K562 (cell line): Measurements from ENCODE around the gene IGSF9. TPM values are rescaled to one million over a fixed set of nuclear protein-coding genes. Genes with fewer than 3 reads are reported as not detected.

Experiments used
- CCAR2 ChIP-seq: fragments of 200-400 bp; formaldehyde crosslinking; IDR thresholded peaks from 2 replicates; pipeline ENCODE4 v1.6.1; 2017; ENCODE audit warnings: mild to moderate bottlenecking, low read depth, low read length
- CREB3 ChIP-seq: fragments of 450-650 bp; conservative IDR thresholded peaks from 2 replicates; pipeline ENCODE4 v1.6.1; 2016; ENCODE audit warnings: missing genetic modification characterization, low read depth, mild to moderate bottlenecking, missing compliant biosample characterization, moderate library complexity
- FOXP4 ChIP-seq: sonication (generic); formaldehyde crosslinking; IDR thresholded peaks from 2 replicates; pipeline ENCODE4 v1.8.0; 2022; ENCODE audit warnings: mild to moderate bottlenecking, missing genetic modification reagents, borderline replicate concordance
- HNRNPK ChIP-seq: fragments of 200-400 bp; formaldehyde crosslinking; IDR thresholded peaks from one replicate; pipeline ENCODE4 v1.6.1; 2018; ENCODE audit warnings: mild to moderate bottlenecking, low read depth, low read length; ENCODE audit not compliant: poor library complexity, severe bottlenecking
- KLF13 ChIP-seq: fragments of 450-650 bp; IDR thresholded peaks from 2 replicates; pipeline ENCODE4 v1.6.1; 2016; ENCODE audit warnings: missing genetic modification characterization, low read depth, mild to moderate bottlenecking, missing compliant biosample characterization, moderate library complexity, borderline replicate concordance
- MED1 ChIP-seq: sonication (generic); formaldehyde crosslinking; IDR thresholded peaks from 2 replicates; pipeline ENCODE4 v1.8.1; 2023; ENCODE audit warnings: missing genetic modification reagents, borderline replicate concordance
- MEF2A ChIP-seq: IDR thresholded peaks from 2 replicates; pipeline ENCODE4 v1.6.1; 2011; ENCODE audit warnings: low read depth, mild to moderate bottlenecking, low read length, moderate library complexity; ENCODE audit not compliant: control insufficient read depth
- MTA1 ChIP-seq: fragments of 450-650 bp; IDR thresholded peaks from 2 replicates; pipeline ENCODE4 v1.6.1; 2017; ENCODE audit warnings: borderline replicate concordance
- MXI1 ChIP-seq: IDR thresholded peaks from 2 replicates; pipeline ENCODE4 v1.6.1; 2011; ENCODE audit warnings: low read depth, mild to moderate bottlenecking, improper control_type of control experiment, low read length
- SUPT5H ChIP-seq: fragments of 450-650 bp; IDR thresholded peaks from 2 replicates; pipeline ENCODE4 v1.6.1; 2016
- TAF1 ChIP-seq: IDR thresholded peaks from 2 replicates; pipeline ENCODE4 v1.6.1; 2011; ENCODE audit warnings: mild to moderate bottlenecking, low read length, moderate library complexity; ENCODE audit not compliant: insufficient read depth, control insufficient read depth, severe bottlenecking; ENCODE audit errors: extremely low read depth
- ZBTB7A ChIP-seq: IDR thresholded peaks from 2 replicates; pipeline ENCODE4 v1.6.1; 2011; ENCODE audit warnings: low read depth, mild to moderate bottlenecking, low read length, moderate library complexity, borderline replicate concordance; ENCODE audit not compliant: control insufficient read depth
- ZNF444 ChIP-seq: fragments of 250-450 bp; sonication (Bioruptor Pico); IDR thresholded peaks from 2 replicates; pipeline ENCODE4 v1.4.0; 2020; ENCODE audit warnings: mild to moderate bottlenecking, moderate library complexity
- ZNF592 ChIP-seq: fragments of 450-650 bp; IDR thresholded peaks from 2 replicates; pipeline ENCODE4 v1.6.1; 2017; ENCODE audit warnings: antibody characterized with exemption, mild to moderate bottlenecking
- polyA plus RNA-seq, 8 experiments: library from polyadenylated mRNA; depleted of rRNA in 4 of 8; stranded (reverse) in 5 of 8; unstranded in 3 of 8; fragments of >200 nt; fragmentation: Nextera tagmentation in 2 of 8; fragmentation: Illumina TruSeq in 1 of 8; extraction: Ambion mirVana in 2 of 8; extraction: Trizol in 1 of 8; gene quantifications; 2 replicates each; pipeline versions ENCODE4 v1.2.1 to v1.2.3, GENCODE V29; 2011 to 2014; ENCODE audit warnings: inconsistent platforms in 1 of 8, missing spikeins in 1 of 8
- total RNA-seq, 7 experiments: library from RNA; depleted of rRNA in 6 of 7; stranded (reverse); fragments of >200 nt in 6 of 7; fragmentation: Illumina TruSeq in 2 of 7; extraction: Trizol in 2 of 7; gene quantifications; 2 replicates each; pipeline versions ENCODE4 v1.2.1 to v1.2.3, GENCODE V29; 2011 to 2021; ENCODE audit warnings: low replicate concordance in 1 of 7
- TF ChIP-seq, protein P1 (sequence below): fragments of 150-350 bp; IDR thresholded peaks from 2 replicates; pipeline ENCODE4 v1.6.1; 2014; ENCODE audit warnings: low read depth, mild to moderate bottlenecking, low read length, borderline replicate concordance

The IGSF9 gene
- total and polyA plus RNA-seq, 9 of the 15 experiments (the other 6 are each of a cell fraction or from before 2014, with no cell fraction given), result 0.03 to 0.29 (median 0.07) TPM; not detected in 1

DNA sequence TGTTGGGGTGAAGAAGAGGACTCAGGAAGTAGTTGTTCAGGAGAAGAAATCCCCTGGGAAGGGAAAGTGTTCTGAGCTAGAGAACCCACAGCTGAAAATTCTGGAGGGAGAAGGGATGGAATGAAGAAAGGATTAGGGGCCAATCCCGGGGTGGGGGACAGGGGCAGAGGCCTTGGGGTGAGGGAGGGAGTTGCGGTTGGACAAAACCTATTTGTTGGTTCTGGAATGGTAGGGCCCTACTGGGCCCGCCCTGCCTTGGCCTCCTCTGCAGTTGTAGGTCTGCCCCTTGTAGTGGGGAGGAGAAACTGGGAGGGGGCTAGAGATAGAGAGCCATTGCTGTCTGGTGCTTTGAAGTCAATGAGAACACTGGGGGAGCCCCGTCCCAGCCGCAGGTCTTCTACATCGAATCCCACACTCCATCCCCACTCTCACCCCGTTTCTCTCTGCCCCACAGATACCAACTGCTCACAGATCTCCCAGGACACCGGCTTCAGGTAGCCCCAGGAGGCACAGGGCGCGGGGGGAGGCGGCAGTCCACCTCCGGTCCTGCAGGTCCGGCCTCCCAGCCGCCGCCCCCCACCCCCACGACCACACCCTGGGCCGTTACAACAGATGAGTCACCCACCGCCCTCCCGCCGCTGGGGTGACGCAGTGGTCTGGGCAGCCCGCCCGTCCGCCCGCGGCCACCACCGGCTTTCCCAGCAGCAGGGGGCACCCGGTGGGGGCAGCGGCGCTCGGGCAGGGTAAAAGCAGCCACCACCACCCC is 21.2 kb downstream of the IGSF9 start (continued):
- no peak for TF ChIP-seq ZNF444
- TF ChIP-seq CCAR2, result no peak
- TF ChIP-seq KLF13, result 0 out of 2 replicates have a peak, but pooled peaks have one; percentile 33
- TF ChIP-seq MEF2A, result no peak
- peak; percentile 42; the same call in 1 of the 2 replicates for TF ChIP-seq MTA1
- TF ChIP-seq, protein P1, sequence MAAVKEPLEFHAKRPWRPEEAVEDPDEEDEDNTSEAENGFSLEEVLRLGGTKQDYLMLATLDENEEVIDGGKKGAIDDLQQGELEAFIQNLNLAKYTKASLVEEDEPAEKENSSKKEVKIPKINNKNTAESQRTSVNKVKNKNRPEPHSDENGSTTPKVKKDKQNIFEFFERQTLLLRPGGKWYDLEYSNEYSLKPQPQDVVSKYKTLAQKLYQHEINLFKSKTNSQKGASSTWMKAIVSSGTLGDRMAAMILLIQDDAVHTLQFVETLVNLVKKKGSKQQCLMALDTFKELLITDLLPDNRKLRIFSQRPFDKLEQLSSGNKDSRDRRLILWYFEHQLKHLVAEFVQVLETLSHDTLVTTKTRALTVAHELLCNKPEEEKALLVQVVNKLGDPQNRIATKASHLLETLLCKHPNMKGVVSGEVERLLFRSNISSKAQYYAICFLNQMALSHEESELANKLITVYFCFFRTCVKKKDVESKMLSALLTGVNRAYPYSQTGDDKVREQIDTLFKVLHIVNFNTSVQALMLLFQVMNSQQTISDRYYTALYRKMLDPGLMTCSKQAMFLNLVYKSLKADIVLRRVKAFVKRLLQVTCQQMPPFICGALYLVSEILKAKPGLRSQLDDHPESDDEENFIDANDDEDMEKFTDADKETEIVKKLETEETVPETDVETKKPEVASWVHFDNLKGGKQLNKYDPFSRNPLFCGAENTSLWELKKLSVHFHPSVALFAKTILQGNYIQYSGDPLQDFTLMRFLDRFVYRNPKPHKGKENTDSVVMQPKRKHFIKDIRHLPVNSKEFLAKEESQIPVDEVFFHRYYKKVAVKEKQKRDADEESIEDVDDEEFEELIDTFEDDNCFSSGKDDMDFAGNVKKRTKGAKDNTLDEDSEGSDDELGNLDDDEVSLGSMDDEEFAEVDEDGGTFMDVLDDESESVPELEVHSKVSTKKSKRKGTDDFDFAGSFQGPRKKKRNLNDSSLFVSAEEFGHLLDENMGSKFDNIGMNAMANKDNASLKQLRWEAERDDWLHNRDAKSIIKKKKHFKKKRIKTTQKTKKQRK, result no peak
- TF ChIP-seq HNRNPK, result peak; percentile 23
- TF ChIP-seq ZNF592, result 0 out of 2 replicates have a peak, but pooled peaks have one; percentile 80
- TF ChIP-seq MXI1, result no peak
- peak; percentile 89 for TF ChIP-seq ZBTB7A
- TF ChIP-seq FOXP4, result no peak
- peak; percentile 9 for TF ChIP-seq SUPT5H
- 0 out of 2 replicates have a peak, but pooled peaks have one; percentile 71 for TF ChIP-seq MED1 (CRISPR knock-in tag)
- peak; percentile 71 for TF ChIP-seq TAF1
- TF ChIP-seq CREB3 (tag), result no peak
